ENCODE data around the gene GABBR2.
"Not testable (repeated sequence)": the region's sequence is repeated elsewhere in the genome, so short reads cannot be mapped to it uniquely, and the experiment has no call there.

Gene GABBR2

DNA sequence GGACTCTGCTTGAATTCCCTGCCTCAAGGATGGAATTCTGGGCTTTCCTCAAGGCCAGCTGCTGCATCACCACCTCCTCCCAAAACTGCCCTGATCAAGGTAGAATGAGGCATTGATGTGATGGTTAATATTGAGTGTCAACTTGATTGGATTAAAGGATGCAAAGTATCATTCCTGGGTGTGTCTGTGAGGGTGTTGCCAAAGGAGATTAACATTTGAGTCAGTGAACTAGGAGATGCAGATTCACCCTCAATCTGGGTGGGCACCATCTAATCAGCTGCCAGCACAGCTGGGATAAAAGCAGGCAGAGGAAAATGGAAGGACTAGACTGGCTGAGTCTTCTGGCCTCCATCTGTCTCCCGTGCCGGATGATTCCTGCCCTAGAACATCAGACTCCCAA lies 23.9 kb downstream of the GABBR2 start:
- not testable (repeated sequence) for DNase-seq

DNA sequence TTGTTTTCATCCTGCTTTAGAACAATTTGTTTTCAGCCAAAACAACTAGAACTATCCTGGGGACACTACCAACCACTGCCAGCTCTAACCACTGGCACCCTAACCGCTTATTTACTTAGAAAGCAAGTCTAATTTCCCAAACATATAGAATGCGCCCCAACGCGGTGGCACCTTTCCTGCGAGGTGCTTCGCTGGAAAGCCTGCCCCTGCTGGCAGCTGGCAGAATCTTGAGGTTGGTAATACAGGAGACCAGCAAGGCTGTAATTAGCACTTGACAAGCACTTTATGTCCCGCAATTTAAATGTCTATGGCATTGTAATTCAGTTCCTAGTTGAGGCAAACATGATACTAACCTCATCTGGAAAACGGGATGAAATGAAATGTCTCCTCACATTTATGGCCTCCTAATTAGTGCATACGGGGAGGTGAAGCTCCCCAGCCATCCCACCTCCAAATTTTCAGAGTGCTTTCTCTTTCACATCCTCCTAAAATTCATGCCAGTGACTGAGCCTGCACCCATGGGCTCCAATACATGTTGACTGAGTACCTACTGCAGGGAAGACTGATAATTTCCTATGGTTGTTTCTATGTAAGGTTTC lies 30.4 kb downstream of the GABBR2 start:
- no peak for DNase-seq

DNA sequence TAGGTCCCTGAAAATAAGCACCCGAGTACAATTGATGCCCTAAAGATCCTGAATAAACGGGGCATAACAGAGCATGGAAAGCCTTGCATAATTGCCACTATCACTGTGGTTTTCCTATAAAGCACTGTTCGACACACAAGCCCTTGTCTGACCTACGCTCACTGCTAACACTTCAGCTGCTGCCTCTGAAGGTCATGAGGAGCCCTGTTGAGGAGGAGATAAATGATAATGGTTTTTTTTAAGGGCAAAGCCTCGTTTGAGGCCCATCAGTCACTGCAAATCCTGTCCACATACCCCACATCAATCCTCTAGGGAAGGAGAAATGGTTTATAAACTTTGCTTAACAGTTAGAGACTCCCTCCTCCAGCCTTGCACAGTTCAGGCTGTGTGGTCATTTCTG lies 35.1 kb downstream of the GABBR2 start:
- no peak for DNase-seq

DNA sequence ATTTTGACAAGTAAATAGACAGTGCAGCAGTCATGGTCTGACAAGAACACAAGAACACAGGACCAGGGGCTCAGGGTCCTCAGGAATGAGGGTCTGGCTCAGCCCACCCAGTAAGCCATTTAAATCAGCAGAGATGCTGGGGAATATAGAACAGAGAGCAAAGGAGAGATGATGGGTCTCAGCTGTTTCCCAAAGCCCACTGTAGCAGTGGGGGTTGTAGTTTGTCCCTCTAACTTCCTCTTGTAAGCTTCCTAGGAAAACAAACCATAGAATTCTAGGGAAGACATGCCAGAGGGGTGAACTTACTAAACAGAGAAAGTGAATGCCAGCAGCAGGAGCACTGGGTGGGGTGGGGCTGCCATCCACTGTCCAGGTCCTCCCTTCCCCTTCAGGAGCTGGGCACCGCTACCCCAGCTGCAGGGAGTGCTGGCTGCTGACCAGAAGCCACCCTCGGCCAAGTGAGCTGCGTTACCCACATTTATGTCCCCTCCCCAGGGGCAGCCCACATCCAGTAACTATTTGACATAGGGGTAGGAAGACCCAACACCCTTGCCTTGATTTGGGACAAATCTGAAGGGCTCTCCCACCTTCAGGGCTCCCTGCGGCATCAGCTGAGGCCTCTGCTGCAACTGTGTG lies 41.6 kb downstream of the GABBR2 start:
- DNase-seq = no peak

DNA sequence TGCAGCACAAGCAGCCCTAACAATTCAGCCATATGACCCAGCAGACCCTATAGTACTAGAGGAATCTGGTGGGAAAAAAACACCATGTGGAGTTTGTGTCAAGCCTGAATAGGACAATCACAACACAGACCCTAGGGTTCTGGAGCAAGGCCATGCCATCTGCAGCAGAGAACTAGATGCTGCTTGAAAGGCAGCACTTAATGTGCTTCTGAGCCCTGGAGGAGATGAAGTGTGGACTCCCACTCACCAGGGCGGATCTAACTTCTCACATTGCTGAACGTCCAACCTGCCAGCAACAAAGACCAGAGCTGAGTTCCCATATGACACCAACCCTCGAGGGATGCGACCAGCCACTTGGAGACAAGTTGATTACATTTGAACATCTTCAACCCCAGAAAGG lies 43.2 kb downstream of the GABBR2 start:
- DNase-seq = no peak

DNA sequence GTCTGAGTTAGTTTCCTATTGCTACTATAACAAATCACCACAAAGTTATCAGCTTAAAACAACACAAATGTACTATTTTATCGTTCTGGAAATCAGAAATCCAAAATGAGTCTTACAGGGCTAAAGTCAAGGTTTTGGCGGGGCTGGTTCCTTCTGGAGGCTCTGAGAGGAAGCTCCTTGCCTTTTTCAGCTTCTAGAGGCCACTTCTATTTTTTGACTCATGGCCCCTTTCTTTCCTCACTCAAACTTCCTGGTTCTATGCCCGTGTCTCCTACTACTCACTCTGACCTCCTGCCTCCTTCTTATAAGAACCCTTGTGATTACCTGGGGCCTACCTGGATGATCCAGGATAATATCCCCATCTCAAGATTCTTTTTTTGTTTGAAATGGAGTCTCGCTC lies 48.2 kb downstream of the GABBR2 start:
- no peak for DNase-seq

DNA sequence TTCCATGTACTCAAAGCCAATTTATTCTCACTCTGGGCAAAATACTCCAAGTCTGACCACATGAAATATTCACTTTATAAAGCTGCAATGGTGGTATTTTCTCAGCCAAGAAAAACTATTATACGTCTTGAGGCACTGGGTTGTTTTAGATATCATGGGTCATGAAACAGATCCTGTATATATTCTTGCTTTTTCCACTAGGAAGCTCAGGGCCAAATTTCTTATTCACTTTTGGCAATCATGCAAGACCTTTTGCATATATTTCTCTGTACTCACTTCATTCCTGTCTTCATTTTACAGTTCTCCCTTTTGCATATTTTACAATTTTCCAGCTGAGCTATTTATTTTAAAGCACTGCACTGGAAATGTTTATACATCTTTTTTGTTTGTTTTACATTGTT lies 49.8 kb downstream of the GABBR2 start:
- DNase-seq = no peak

DNA sequence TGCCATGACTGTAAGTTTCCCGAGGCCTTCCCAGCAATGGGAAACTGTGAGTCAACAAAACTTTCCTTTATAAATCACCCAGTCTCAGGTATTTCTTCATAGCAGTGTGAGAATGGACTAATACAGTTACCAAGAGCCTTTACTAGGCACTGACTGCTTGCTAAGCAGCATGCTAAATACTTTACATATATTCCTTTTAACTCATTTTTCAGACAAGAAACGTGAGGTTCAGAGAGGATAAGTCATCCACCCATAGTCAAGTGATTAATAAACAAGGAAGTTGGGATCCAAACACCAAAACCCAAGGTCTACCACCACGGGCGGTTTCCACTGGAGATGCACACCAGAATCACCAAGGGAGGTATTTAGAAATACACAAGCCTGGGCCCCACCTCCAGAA lies 50.8 kb downstream of the GABBR2 start:
- no peak for DNase-seq

DNA sequence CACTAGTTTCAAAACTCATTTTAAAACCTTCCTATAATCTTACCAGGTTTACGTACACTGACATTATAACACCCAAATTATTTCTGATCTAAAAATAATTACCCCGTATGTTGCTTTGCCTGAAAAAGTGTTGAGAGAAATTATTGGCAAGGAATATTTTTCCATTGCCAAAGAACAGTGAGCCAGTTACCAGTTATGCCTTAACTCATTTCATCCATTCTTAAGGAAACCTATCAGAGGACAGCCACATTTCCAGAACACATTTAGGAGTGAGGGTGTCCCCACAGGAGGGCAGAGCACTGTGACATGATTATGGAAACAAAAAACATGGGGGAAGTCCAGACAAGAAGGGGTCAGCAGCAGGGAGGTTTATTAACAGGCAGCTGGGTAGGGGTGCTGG lies 52.2 kb downstream of the GABBR2 start:
- DNase-seq = no peak

DNA sequence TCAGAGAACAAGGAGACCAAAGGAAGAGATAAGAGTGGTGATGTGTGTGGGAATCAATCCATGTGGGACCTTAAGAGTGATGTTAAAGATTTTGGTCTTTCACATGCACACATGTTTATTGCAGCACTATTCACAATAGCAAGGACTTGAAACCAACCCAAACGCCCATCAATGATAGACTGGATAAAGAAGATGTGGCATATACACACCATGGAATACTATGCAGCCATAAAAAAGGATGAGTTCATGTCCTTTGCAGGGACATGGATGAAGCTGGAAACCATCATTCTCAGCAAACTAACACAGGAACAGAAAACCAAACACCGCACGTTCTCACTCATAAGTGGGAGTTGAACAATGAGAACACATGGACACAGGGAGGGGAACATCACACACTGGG lies 53.3 kb downstream of the GABBR2 start:
- not testable (repeated sequence) for DNase-seq

DNA sequence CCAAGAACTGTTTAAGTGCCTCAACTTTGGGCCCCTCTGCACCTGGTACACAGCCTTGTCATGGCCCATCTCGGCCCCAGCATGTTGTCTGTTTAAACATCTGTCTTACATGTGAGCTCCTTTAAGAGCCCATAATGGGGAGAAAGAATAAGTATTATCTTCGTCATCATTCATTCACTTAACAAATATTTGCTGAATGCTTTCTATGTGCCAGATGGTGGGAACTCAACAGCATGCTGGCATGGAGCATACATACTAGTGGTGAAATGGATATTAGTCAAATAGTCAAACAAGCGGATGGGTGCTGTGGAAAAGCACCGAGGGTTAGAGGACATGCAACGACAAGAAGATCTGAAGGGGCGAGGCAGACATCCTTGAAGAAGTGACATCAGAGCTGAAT lies 54.5 kb downstream of the GABBR2 start:
- DNase-seq = no peak

DNA sequence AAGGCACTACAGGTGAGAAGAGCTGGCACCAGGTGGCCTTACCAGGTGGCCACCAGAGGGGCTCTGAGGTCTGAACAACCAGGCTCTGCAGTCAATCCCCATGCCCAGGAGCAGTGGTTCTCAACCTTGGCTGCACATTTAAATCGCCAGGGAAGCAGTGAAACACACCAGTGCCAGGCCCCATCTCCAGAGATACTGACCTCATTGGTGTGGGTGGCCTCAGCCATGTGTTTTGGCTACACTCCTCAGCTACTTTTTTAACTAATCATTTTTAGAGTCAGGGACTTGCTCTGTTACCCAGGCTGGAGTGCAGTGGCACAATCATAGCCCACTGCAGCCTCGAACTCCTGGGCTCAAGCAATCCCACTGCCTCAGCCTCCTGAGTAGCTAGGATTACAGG lies 56.0 kb downstream of the GABBR2 start:
- DNase-seq = no peak

DNA sequence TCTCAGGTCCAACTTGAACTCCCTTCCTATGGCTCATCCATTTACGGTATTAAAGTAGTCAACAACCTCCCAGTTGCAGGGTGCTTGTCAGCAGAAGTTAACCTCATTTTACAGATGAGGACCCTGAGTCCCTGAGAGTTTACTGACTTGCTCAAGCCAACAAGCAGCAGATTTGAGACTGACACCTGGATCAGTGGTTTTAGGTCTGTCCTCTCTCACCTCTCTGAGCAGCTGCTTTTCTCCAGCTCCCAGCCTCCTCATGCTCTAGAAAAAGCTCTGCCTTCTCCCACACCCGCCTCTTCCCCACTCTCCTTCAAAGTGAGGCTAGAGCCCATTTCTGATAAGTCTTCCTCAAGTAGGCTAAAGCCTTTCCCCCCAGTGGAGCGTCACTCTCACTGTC lies 56.4 kb downstream of the GABBR2 start:
- DNase-seq = no peak

DNA sequence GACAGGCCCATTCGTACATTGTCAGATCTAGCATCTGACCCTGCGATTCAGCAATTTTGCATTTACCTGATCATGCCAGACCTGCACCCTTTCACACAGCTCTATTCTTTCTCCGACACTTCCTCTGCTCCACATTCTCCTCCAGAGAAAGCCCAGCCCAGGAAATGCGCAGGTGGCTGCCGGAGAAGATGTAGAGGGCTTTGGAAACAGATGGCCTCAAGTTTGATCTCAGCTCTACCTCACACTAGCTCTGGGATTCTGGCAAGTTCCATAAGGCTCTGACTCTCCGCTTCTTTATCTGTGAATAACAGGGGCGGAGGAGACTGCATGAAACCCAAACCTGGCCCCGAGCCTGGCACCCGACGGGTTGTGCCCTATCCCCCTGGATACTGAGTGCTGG lies 61.5 kb downstream of the GABBR2 start:
- no peak for DNase-seq

DNA sequence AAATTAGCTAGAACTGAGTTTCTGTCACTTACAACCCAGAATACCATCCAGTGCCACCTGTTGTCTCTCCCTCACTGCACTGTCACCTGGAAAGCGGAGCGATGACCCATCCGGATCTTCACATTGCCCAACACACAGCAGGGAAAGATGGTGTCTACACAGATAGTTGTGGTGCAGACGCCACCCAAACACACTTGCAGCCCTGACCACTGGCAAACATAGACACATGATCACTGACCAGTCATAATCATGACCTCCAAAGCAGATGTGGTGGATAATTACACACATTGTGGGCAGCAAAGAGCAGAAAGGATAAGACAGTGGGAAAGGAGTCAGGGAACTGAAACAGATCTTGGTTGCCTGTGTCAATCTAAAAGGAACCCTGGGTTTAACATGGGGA lies 64.7 kb downstream of the GABBR2 start:
- DNase-seq = no peak

DNA sequence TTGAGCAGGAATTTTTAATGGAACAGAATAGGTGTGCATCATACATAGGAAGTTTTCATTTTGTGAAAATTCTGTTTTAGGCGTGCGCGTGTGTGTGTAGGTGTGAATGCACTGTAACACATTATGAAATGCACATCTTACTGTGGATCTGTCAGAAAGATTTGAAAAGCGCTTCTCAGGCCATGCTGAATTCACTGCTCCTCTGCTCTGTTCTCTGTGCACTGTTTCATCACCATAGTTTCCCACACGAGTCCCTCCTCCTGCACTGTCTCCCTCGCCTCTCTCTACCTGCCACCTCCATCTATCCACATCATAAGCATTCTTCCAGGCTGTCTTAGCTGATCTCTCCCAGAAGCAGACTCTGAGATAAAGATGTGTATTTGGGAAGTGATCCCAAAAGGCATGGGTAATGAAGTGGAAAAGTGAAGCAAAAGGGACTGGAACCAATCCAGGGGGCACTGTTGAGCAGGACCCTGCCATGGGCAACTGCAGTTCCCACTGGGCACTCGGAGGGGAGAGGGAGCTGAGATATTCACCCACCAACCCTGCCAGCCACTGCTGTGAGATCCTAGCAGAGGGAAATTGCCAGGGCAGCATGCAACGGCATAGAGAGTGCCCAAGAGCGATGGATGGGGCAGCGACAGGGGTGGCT lies 65.9 kb downstream of the GABBR2 start:
- no peak for DNase-seq

DNA sequence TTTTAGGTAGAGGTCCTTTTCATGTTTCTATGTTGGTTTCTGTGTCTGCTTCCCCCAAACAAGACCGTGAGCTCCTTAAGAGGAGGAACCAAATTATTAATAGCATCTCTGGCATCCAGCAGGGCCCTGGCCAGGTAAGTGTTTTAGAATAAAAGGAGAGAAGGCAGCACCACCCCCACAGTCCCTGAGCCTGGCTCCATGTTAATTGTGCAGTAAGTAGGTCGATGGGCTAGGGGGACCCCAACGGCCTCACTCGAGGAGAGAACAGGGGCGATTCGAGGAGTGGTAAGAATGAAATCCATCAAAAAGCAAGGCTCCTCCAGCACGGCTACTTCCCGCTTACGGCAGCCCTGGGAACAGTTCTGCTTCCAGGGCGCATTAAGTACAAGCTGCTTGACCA lies 67.0 kb downstream of the GABBR2 start:
- no peak for DNase-seq

DNA sequence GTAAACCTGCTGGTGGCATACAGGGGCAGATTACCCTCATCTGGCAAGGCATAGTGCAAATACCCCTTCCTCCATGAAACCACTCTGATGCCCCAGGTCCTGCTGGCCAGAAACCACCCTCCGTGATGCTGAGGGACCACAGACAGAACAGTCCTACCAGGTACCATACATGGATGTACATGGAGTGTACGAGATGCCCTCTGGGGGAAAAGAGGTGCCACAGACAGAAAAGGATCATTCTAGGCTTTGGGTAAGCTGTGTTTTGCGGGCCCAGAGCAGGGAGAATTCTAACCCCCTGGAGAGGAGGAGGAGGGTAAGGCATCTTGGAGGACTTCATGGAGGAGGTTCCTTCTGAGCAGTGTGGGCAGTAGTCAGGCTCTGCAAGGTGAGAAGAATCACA lies 68.3 kb downstream of the GABBR2 start:
- no peak for DNase-seq

DNA sequence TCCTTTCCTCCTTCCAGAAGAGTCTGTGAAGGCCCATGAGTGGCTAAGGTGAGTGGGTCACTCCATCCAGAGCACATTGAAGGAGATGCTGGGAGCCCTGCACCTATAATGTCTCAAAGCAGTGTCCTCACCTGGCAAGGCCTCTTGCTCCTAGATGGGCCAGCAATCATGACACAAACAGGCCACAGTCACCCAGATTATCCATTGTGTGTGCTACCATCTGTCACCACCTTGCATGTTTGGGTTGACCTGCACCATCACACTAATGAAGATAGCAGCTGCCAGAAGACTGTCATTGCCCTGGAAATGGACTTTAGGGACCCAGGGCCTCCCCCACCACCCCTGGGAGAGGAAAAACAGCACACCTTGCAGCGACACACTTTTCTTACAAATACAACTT lies 69.6 kb downstream of the GABBR2 start:
- DNase-seq = no peak

DNA sequence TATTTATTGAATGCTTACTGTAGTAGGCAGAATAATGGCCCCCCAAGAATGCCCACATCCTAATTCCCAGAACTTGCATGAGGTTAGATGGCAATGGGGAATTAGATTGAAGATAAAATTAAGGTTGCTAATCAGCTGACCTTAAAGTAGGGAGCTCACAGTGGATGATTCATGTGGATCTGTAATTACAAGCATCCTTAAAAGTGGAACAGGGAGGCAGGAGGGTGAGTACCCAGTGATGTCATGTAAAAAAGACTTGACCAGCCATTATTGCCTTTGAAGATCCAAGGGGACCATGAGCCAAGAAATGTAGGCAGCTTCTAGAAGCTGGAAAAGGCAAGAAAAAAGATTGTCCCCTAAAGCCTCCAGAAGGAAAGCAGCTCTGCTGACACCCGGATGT lies 71.4 kb downstream of the GABBR2 start:
- DNase-seq = no peak

DNA sequence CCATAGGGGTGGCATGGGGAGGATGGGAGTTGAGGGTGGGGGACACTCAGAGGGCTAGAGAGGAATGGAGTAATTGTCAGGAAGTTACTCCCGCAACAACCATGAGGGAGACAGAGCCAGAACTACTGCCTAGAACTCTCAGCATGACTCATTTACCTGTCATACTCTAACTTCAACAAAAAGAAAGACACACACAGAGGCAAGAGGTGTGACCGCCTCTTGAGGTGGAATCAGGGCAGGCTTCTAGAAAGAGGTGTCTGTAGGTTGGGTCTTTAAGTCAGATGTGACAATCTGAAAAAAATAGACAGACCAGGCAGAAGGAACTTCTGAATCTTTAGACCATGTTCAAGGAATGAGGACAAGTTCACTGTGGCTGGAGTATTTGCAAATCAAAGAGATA lies 73.4 kb downstream of the GABBR2 start:
- DNase-seq = no peak

DNA sequence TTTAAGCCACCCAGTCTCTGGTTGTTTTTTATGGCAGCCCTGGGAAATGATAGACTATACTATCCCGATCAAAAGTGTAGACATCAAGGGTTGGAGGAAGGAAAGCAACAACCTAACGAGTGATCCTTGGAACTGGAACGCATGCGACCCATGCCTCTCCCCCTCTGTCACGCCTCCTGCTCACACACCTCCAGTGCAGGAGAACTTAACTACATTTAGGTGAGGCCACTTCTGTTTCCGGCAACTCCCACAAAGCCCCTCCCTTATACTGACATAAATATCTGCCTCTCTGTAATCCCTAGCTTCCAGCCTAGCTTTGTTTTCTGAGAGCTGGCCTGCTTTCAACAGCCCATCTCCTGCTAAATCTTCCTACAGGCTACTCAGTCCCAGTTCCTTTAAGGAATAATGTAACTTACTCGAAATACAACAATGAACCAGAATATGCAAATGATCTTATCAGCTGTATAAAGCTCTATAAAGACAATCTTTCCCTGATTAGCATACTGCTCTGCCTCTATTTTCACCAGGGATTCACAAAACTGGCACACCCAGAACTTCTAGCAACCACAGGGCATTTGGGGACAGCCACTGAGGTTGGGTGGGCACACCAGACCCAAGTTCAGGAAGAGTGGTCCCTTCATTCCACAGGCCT lies 73.9 kb downstream of the GABBR2 start:
- DNase-seq = no peak

DNA sequence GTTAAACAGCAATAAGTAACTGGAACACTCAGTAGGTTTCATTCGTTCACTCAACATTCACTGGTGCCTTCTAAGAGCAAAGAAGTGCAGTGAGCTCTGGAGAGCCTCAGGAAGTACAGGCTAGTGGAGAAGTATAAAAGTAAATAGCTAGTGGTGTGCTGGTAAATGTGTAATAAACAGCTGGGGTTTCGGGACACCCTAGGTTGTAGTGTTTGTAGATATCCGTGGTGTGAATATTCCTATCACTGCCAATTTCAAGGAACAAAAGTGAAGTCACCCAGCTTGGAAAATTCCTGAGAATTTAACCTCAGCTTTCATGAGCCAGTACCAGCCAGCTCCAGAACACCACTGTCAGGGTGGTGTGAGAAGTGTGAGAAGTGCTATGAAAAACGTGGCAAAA lies 75.9 kb downstream of the GABBR2 start:
- no peak for DNase-seq

DNA sequence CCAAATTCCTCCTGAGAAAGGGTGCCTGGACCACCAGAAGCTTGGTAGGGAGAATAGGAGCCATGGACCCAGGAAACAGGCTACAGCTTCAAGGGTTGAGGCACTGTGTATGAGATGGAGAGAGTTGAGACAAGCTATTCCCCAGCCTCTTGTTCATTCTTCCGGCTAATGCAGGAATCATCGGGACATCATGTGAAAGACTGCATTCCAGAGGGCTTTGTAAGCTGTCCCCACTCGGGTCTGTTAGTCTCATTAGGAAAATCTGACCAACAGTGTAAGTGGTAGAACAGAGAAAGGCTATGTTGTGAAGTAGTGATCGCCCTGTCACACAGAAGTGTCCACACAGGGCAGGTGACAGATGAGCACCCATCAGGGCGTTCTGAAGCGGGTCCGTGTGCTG lies 81.4 kb downstream of the GABBR2 start:
- no peak for DNase-seq

Measured in CD4-positive, alpha-beta T cell treated with Interleukin-12 subunit alpha and Interleukin-12 subunit beta, for 1 hour (primary cell).